ENCODE data around the gene MRPS6.

GRCh38 chr21:34037009-34037795 is 36.2 kb upstream of the MRPS6 start:
- TF ChIP-seq CTCF (IDR thresholded peaks at IDR 0.05), result no peak
- TF ChIP-seq POLR2AphosphoS5 (IDR thresholded peaks at IDR 0.05), result no peak
- TF ChIP-seq POLR2A (IDR thresholded peaks at IDR 0.05; ENCODE audit: low read depth), result no peak
- no peak for TF ChIP-seq EP300 (IDR thresholded peaks at IDR 0.05)

Measured in esophagus muscularis mucosa (tissue), 4 donors.